ENCODE measurements around the gene RAB3IP. TPM values are rescaled to one million over a fixed set of nuclear protein-coding genes. Genes with fewer than 3 reads are reported as not detected.

Gene RAB3IP
- total RNA-seq, 4 donors from 2014 or later: 5.7 to 38.2 (median 12.7) TPM

DNA sequence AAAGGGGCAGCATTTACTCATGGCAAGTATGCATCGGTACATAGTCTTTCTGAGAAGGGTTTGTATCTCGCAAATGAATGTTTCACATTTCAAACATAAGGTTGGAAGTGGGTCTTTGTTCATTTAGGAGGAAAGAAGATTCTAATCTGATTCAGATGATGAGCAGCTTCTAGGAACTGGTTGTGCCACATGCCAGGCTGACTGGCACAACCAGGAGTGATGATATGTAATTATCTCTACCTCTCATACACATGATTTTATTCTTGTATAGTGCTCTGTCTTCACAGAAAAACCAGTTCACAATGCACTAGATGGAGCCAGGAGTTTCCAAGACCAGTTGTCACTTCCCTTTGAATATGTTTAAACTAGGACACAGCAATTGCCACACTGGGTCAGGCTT, 25.8 kb upstream of the RAB3IP start:
- Histone ChIP-seq H3K27me3 (peaks cover 8% of the 10 kb centered on the region), H3K4me1 (no peaks in the 10 kb centered on the region), H3K36me3 (no peaks in the 10 kb centered on the region), H3K4me3 (no peak overlapping the region), H3K9me3 (no peaks in the 10 kb centered on the region), H3K27ac (no peak overlapping the region)
- TF ChIP-seq EP300 (IDR thresholded peaks at IDR 0.05): no peak
- no peak for TF ChIP-seq POLR2A (IDR thresholded peaks at IDR 0.05)
- TF ChIP-seq, protein P1, sequence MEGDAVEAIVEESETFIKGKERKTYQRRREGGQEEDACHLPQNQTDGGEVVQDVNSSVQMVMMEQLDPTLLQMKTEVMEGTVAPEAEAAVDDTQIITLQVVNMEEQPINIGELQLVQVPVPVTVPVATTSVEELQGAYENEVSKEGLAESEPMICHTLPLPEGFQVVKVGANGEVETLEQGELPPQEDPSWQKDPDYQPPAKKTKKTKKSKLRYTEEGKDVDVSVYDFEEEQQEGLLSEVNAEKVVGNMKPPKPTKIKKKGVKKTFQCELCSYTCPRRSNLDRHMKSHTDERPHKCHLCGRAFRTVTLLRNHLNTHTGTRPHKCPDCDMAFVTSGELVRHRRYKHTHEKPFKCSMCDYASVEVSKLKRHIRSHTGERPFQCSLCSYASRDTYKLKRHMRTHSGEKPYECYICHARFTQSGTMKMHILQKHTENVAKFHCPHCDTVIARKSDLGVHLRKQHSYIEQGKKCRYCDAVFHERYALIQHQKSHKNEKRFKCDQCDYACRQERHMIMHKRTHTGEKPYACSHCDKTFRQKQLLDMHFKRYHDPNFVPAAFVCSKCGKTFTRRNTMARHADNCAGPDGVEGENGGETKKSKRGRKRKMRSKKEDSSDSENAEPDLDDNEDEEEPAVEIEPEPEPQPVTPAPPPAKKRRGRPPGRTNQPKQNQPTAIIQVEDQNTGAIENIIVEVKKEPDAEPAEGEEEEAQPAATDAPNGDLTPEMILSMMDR (IDR thresholded peaks at IDR 0.05): no peak
- no peak for TF ChIP-seq POLR2AphosphoS5 (IDR thresholded peaks at IDR 0.05)
- WGBS, 2 donors (ENCODE audit: low coverage in 1 of 2): 86 to 95% methylated on average over 2 of the region's 2 CpGs
- no peak for ATAC-seq

DNA sequence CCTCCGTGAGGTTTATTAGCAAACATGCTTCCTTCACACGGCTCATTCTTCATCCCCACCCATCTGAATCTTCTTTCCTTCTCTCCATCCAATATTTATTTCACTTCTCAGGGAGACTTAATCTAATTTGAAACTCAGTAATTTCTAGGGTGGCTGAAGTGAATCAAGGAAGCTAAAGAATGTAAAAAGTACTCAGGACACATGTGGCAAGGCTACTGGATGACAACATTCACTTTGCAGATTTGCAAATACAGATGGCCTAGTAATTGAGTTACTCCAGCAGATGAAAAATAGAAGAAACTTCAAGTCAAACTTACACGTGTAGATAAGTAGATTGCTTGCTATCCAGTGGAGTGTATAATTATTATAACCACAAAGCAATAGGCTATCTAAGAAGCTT, 24.1 kb upstream of the RAB3IP start:
- TF ChIP-seq POLR2AphosphoS5 (IDR thresholded peaks at IDR 0.05) (no peak), EP300 (IDR thresholded peaks at IDR 0.05) (no peak), POLR2A (IDR thresholded peaks at IDR 0.05) (no peak)
- TF ChIP-seq, protein P1 (IDR thresholded peaks at IDR 0.05): no peak
- H3K27ac ChIP-seq: no peak overlapping the region
- no peak overlapping the region for H3K4me3 ChIP-seq
- H3K9me3 ChIP-seq: no peaks in the 10 kb centered on the region
- 56 to 63% methylated on average over 1 to 3 of the region's 3 CpGs for WGBS, 2 donors (ENCODE audit: low coverage in 1 of 2)
- H3K36me3 ChIP-seq: no peaks in the 10 kb centered on the region
- peaks cover 8% of the 10 kb centered on the region for H3K27me3 ChIP-seq
- H3K4me1 ChIP-seq: no peaks in the 10 kb centered on the region
- ATAC-seq: no peak

DNA sequence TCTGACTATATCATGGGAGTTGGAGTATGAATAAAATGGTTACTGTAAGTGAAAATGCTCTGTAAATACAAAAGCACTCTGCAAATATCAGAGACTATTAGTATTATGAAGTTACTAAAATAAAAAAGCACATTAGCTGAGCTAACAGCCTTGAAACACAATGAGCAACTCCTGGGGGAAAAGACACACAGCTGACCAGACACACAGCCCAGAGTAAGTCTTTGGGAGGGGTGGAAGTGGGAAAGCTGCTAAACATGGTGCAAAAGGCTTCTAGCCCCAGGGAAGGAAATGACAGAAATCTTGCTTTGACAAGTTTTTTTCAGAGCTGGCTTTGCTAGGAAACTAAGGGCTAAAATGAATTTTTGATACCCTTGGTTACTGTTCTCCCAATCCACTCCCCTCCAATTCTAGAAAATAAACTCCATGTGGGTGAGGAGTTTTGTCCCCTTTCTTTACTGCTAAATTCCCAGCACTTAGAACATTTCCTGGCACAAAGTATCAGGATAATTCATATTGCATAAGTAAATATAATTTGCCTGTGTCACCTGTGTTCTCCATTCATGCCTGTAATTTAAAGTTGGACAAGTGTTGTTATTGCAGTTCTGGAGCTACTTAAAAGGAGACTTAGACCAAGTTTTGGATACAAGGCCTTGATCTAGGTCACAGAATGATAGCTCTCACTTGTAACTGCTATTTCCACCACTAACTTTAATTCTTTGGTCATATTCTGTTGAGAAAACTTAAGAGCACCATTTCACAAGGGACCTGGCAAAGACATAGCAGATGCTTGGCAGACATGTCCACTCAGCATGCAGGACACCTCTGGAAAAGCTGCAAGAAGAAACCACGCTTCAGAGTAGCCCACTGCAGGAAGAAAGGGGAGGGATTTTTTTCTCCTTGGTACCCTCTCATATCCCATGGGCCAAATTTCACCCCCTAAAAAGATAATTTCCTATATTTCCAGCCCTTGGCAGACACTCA, 19.0 kb upstream of the RAB3IP start:
- no peak for ATAC-seq
- Histone ChIP-seq H3K27ac (no peak overlapping the region), H3K9me3 (no peaks in the 10 kb centered on the region), H3K36me3 (no peaks in the 10 kb centered on the region), H3K27me3 (peaks cover 8% of the 10 kb centered on the region), H3K4me1 (no peaks in the 10 kb centered on the region), H3K4me3 (no peak overlapping the region)
- TF ChIP-seq POLR2A (IDR thresholded peaks at IDR 0.05): no peak
- TF ChIP-seq EP300 (IDR thresholded peaks at IDR 0.05): no peak
- no peak for TF ChIP-seq POLR2AphosphoS5 (IDR thresholded peaks at IDR 0.05)
- TF ChIP-seq, protein P1 (IDR thresholded peaks at IDR 0.05): no peak
- whole genome bisulfite sequencing, 2 donors (ENCODE audit: low coverage in 1 of 2): 67 to 100% methylated on average over 1 of the region's 1 CpG

DNA sequence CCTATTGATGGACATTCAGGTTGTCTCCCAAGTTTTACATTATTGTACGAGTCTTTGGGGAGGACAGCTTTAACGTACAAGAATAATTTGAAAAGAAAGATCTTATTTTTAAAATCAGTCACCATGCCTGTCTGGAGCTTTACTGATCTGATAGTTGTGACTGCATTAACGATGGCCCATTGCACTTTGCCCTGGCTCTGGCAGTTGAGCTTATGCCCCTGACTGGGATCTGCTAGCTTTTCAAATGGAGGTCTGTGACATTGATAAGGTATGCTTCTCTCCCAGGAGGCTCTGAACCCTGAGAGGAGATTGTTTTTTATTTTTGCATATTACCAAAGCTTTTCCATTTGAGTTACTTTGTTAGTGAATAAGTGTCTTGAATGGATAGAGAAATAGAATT, 17.9 kb upstream of the RAB3IP start:
- WGBS, 2 donors (ENCODE audit: low coverage in 1 of 2): 23 to 33% methylated on average over 3 of the region's 3 CpGs
- ATAC-seq: no peak
- Histone ChIP-seq H3K27ac (no peak overlapping the region), H3K27me3 (peaks cover 8% of the 10 kb centered on the region), H3K36me3 (no peaks in the 10 kb centered on the region), H3K4me1 (no peaks in the 10 kb centered on the region), H3K9me3 (no peaks in the 10 kb centered on the region), H3K4me3 (no peak overlapping the region)
- no peak for TF ChIP-seq EP300 (IDR thresholded peaks at IDR 0.05)
- no peak for TF ChIP-seq POLR2AphosphoS5 (IDR thresholded peaks at IDR 0.05)
- TF ChIP-seq, protein P1 (IDR thresholded peaks at IDR 0.05): no peak
- no peak for TF ChIP-seq POLR2A (IDR thresholded peaks at IDR 0.05)

DNA sequence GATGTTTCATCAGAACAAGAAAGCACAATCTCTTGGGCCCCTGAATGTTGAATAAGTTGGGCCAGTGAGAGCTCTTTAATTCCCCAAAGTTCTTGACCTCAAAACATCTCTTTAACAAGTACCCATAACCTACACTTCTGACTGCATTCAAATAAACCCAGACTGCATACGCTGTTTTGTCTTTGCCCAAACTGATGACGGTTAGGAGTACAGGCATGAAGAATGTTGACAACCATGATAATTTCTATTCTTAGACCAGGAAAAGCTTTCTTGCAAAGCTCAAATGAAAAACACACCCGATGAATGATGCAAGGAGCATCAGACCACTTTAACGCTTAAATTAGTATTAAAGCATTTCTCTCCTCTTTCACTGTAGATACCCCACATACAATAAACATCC, 11.7 kb upstream of the RAB3IP start:
- no peak for TF ChIP-seq POLR2A (IDR thresholded peaks at IDR 0.05)
- TF ChIP-seq POLR2AphosphoS5 (IDR thresholded peaks at IDR 0.05): no peak
- TF ChIP-seq, protein P1 (IDR thresholded peaks at IDR 0.05): no peak
- TF ChIP-seq EP300 (IDR thresholded peaks at IDR 0.05): no peak
- no peak overlapping the region for H3K4me3 ChIP-seq
- H3K27ac ChIP-seq: no peak overlapping the region
- H3K36me3 ChIP-seq: no peaks in the 10 kb centered on the region
- no peaks in the 10 kb centered on the region for H3K4me1 ChIP-seq
- no peak for ATAC-seq
- no peaks in the 10 kb centered on the region for H3K27me3 ChIP-seq
- H3K9me3 ChIP-seq: no peaks in the 10 kb centered on the region
- 70 to 88% methylated on average over 4 of the region's 4 CpGs for WGBS, 2 donors (ENCODE audit: low coverage in 1 of 2)
